DND-41 (cell line): ENCODE measurements around the gene SMARCA4.

Source experiments
- ATAC-seq: fragments of 200-7000 bp; cut with Tn5 transposase; 3 replicates; pipeline ENCODE4 v1.9.1; 2021; ENCODE audit warnings: low read depth; ENCODE audit not compliant: insufficient read depth
- DNase-seq: peaks from one replicate; pipeline ENCODE4 v3.0.0-alpha.2; 2020
- H2AFZ ChIP-seq: 2 replicates; pipeline ENCODE4 v1.6.0; 2012; ENCODE audit warnings: low read depth, low read length
- H3K27ac ChIP-seq: 2 replicates; pipeline ENCODE4 v1.5.1; 2012; ENCODE audit warnings: low read length, inconsistent platforms
- H3K27me3 ChIP-seq: fragments of 200-600 bp; sonication (generic); 2 replicates; pipeline ENCODE4 v1.6.0; 2012; ENCODE audit warnings: low read length, mild to moderate bottlenecking, inconsistent platforms; ENCODE audit not compliant: insufficient read depth, poor library complexity
- H3K36me3 ChIP-seq: 2 replicates; pipeline ENCODE4 v1.5.1; 2012; ENCODE audit warnings: low read length, inconsistent platforms; ENCODE audit not compliant: insufficient read depth
- H3K4me1 ChIP-seq: 2 replicates; pipeline ENCODE4 v1.5.1; 2012; ENCODE audit warnings: mild to moderate bottlenecking, low read length; ENCODE audit not compliant: insufficient read depth
- H3K4me2 ChIP-seq: 2 replicates; pipeline ENCODE4 v1.6.0; 2012; ENCODE audit warnings: mild to moderate bottlenecking, moderate library complexity, low read length, inconsistent platforms; ENCODE audit not compliant: insufficient read depth
- H3K4me3 ChIP-seq, 2 experiments: fragments of 200-600 bp in 1 of 2; shearing (Covaris generic) in 1 of 2; 2 replicates each; pipeline ENCODE4 v1.5.1; 2012 to 2016; ENCODE audit warnings: inconsistent platforms in 2 of 2, low read length in 2 of 2, mild to moderate bottlenecking in 2 of 2, low read depth in 1 of 2, moderate library complexity in 1 of 2
- H3K79me2 ChIP-seq: 2 replicates; pipeline ENCODE4 v1.6.0; 2012; ENCODE audit warnings: low read length, inconsistent platforms; ENCODE audit not compliant: insufficient read depth
- H3K9ac ChIP-seq: 2 replicates; pipeline ENCODE4 v1.6.0; 2012; ENCODE audit warnings: low read depth, mild to moderate bottlenecking, inconsistent platforms, low read length, moderate library complexity
- H3K9me3 ChIP-seq: 2 replicates; pipeline ENCODE4 v1.5.1; 2012; ENCODE audit warnings: low read length, moderate library complexity, mild to moderate bottlenecking, inconsistent platforms; ENCODE audit not compliant: insufficient read depth, severe bottlenecking
- H4K20me1 ChIP-seq: 2 replicates; pipeline ENCODE4 v1.6.0; 2012; ENCODE audit warnings: low read length; ENCODE audit not compliant: insufficient read depth
- EZH2 ChIP-seq: IDR thresholded peaks from 3 replicates; pipeline ENCODE4 v1.6.1; 2012; ENCODE audit warnings: borderline replicate concordance, low read depth, mild to moderate bottlenecking, moderate library complexity, low read length, inconsistent platforms; ENCODE audit not compliant: severe bottlenecking
- TF ChIP-seq, protein P1 (sequence below): IDR thresholded peaks from 2 replicates; pipeline ENCODE4 v1.5.1; 2012; ENCODE audit warnings: borderline replicate concordance, low read length, moderate library complexity, mild to moderate bottlenecking; ENCODE audit not compliant: poor library complexity, severe bottlenecking; ENCODE audit errors: extremely low read depth

The SMARCA4 gene

DNA sequence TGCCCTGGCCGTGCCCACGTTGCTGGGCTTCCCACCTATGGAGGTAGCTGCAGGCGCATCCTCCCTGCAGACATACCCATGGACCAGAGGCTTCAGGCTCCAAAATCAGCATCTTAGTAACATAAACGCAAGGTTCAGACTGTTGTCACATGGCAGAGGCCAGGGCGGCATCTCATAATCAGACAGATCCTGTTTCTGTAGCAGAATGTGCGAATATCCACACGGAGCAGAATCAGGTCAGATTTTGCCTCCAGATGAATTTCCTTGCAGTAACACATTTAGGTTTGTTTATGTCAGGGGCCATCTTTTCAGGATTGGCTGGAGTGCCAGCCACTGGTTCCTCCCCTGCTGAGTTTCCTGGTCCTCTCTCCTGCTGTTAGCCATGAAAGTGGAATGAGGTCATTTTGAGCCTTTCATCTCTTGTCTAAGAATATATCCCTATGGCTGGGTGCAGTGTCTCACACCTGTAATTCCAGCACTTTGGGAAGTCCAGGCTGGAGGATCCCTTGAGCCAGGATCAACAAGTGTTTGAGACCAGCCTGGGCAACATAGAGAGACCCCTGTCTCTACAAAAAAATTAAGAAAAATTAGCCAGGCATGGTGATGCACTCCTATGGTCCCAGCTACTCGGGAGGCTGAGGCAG lies 20.5 kb downstream of the SMARCA4 start:
- H3K4me1 ChIP-seq = no peaks in the 10 kb centered on the region
- no peak overlapping the region for H2AFZ ChIP-seq
- no peak overlapping the region for H3K4me3 ChIP-seq
- peaks cover 98% of the 10 kb centered on the region for H3K79me2 ChIP-seq
- TF ChIP-seq, protein P1, sequence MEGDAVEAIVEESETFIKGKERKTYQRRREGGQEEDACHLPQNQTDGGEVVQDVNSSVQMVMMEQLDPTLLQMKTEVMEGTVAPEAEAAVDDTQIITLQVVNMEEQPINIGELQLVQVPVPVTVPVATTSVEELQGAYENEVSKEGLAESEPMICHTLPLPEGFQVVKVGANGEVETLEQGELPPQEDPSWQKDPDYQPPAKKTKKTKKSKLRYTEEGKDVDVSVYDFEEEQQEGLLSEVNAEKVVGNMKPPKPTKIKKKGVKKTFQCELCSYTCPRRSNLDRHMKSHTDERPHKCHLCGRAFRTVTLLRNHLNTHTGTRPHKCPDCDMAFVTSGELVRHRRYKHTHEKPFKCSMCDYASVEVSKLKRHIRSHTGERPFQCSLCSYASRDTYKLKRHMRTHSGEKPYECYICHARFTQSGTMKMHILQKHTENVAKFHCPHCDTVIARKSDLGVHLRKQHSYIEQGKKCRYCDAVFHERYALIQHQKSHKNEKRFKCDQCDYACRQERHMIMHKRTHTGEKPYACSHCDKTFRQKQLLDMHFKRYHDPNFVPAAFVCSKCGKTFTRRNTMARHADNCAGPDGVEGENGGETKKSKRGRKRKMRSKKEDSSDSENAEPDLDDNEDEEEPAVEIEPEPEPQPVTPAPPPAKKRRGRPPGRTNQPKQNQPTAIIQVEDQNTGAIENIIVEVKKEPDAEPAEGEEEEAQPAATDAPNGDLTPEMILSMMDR = no peak
- TF ChIP-seq EZH2 = no peak
- peaks cover 94% of the 10 kb centered on the region for H4K20me1 ChIP-seq
- no peak overlapping the region for H3K9ac ChIP-seq
- H3K36me3 ChIP-seq = peaks cover 62% of the 10 kb centered on the region
- no peak for DNase-seq
- H3K27ac ChIP-seq = no peak overlapping the region
- no peak overlapping the region for H3K4me2 ChIP-seq
- no peak for ATAC-seq
- no peaks in the 10 kb centered on the region for H3K27me3 ChIP-seq
- no peaks in the 10 kb centered on the region for H3K9me3 ChIP-seq

- H4K20me1 ChIP-seq = peaks cover 94% of the 10 kb centered on the region
- no peak overlapping the region for H3K4me2 ChIP-seq
- H3K27me3 ChIP-seq = no peaks in the 10 kb centered on the region
- DNase-seq = no peak
- peaks cover 73% of the 10 kb centered on the region for H3K36me3 ChIP-seq
- peaks cover 91% of the 10 kb centered on the region for H3K79me2 ChIP-seq
- no peak for ATAC-seq
- H3K9ac ChIP-seq = no peak overlapping the region
- H3K4me3 ChIP-seq = no peak overlapping the region
- no peak overlapping the region for H2AFZ ChIP-seq
- no peak for TF ChIP-seq EZH2
- TF ChIP-seq, protein P1 = no peak
- no peaks in the 10 kb centered on the region for H3K4me1 ChIP-seq
- H3K27ac ChIP-seq = no peak overlapping the region
- H3K9me3 ChIP-seq = no peaks in the 10 kb centered on the region
Measured at GRCh38 chr19:10983026-10983425, 22.2 kb downstream of the SMARCA4 start.

- no peaks in the 10 kb centered on the region for H3K4me1 ChIP-seq
- TF ChIP-seq, protein P1 = no peak
- TF ChIP-seq EZH2 = no peak
- no peak for ATAC-seq
- no peak overlapping the region for H3K4me2 ChIP-seq
- H3K9me3 ChIP-seq = no peaks in the 10 kb centered on the region
- H3K9ac ChIP-seq = no peak overlapping the region
- no peaks in the 10 kb centered on the region for H3K27me3 ChIP-seq
- peaks cover 78% of the 10 kb centered on the region for H3K36me3 ChIP-seq
- no peak overlapping the region for H2AFZ ChIP-seq
- H3K79me2 ChIP-seq = peaks cover 79% of the 10 kb centered on the region
- no peak overlapping the region for H3K27ac ChIP-seq
- H3K4me3 ChIP-seq = no peak overlapping the region
- DNase-seq = no peak
- H4K20me1 ChIP-seq = peaks cover 84% of the 10 kb centered on the region
Measured at GRCh38 chr19:10984166-10984735, 23.4 kb downstream of the SMARCA4 start.
